ENCODE data around the gene ADAT3. TPM values are rescaled to one million over a fixed set of nuclear protein-coding genes. Genes with fewer than 3 reads are reported as not detected.

ADAT3 gene
- total RNA-seq, 2 experiments from 2014 or later: 9.3 to 11.4 TPM

GRCh38 chr19:1914826-1915341, 9.7 kb downstream of the ADAT3 start:
- no peak for DNase-seq
- no peak for ATAC-seq
- Mint-ChIP-seq H3K4me1 (peaks cover 5% of the 10 kb centered on the region), H3K27ac (no peak overlapping the region), H3K27me3 (no peaks in the 10 kb centered on the region), H3K36me3 (peaks cover 7% of the 10 kb centered on the region), H3K4me3 (no peak overlapping the region), H3K9me3 (ENCODE audit: low read depth) (no peaks in the 10 kb centered on the region)
- CTCF ChIA-PET: interaction anchor here (0.5 kb wide), 1 partner anchor 263 kb away, joined by 3 read pairs; no protein-coding TSS in a partner anchor

GRCh38 chr19:1917146-1917545, 11.9 kb downstream of the ADAT3 start:
- H3K4me1 Mint-ChIP-seq: peaks cover 13% of the 10 kb centered on the region
- DNase-seq (no peak), ATAC-seq (no peak)
- H3K4me3 Mint-ChIP-seq: no peak overlapping the region
- CTCF ChIA-PET: no interaction called here
- peaks cover 7% of the 10 kb centered on the region for H3K36me3 Mint-ChIP-seq
- H3K27me3 Mint-ChIP-seq: no peaks in the 10 kb centered on the region
- no peaks in the 10 kb centered on the region for H3K9me3 Mint-ChIP-seq (ENCODE audit: low read depth)
- H3K27ac Mint-ChIP-seq: no peak overlapping the region

- Mint-ChIP-seq H3K4me3 (no peak overlapping the region), H3K27me3 (no peaks in the 10 kb centered on the region), H3K4me1 (peaks cover 21% of the 10 kb centered on the region), H3K36me3 (peaks cover 7% of the 10 kb centered on the region), H3K9me3 (ENCODE audit: low read depth) (no peaks in the 10 kb centered on the region), H3K27ac (no peak overlapping the region)
- ATAC-seq: no peak
- CTCF ChIA-PET: no interaction called here
- DNase-seq: no peak
These were observed 12.7 kb downstream of the ADAT3 start for GRCh38 chr19:1917926-1918325.

- ATAC-seq: no peak
- no peak overlapping the region for H3K27ac Mint-ChIP-seq
- CTCF ChIA-PET: no interaction called here
These were observed 13.8 kb downstream of the ADAT3 start for GRCh38 chr19:1918975-1919374.

GRCh38 chr19:1920644-1921043, 15.4 kb downstream of the ADAT3 start:
- H3K9me3 Mint-ChIP-seq (ENCODE audit: low read depth): no peaks in the 10 kb centered on the region

More at GRCh38 chr19:1918975-1919374, 13.8 kb downstream of the ADAT3 start:
- Mint-ChIP-seq H3K9me3 (ENCODE audit: low read depth) (no peaks in the 10 kb centered on the region), H3K27me3 (no peaks in the 10 kb centered on the region), H3K36me3 (peaks cover 3% of the 10 kb centered on the region), H3K4me3 (no peak overlapping the region), H3K4me1 (peaks cover 25% of the 10 kb centered on the region)
- no peak for DNase-seq

GRCh38 chr19:1921326-1921725, 16.1 kb downstream of the ADAT3 start:
- DNase-seq (no peak), ATAC-seq (no peak)
- no peak overlapping the region for H3K4me3 Mint-ChIP-seq
- no peaks in the 10 kb centered on the region for H3K27me3 Mint-ChIP-seq
- no peaks in the 10 kb centered on the region for H3K9me3 Mint-ChIP-seq (ENCODE audit: low read depth)
- peaks cover 5% of the 10 kb centered on the region for H3K36me3 Mint-ChIP-seq
- CTCF ChIA-PET: no interaction called here
- peaks cover 25% of the 10 kb centered on the region for H3K4me1 Mint-ChIP-seq
- H3K27ac Mint-ChIP-seq: peak overlapping the region; percentile 24

More at GRCh38 chr19:1920644-1921043, 15.4 kb downstream of the ADAT3 start:
- Mint-ChIP-seq H3K4me1 (peaks cover 25% of the 10 kb centered on the region), H3K36me3 (peaks cover 5% of the 10 kb centered on the region), H3K4me3 (no peak overlapping the region), H3K27me3 (no peaks in the 10 kb centered on the region), H3K27ac (no peak overlapping the region)
- ATAC-seq (no peak), DNase-seq (no peak)
- CTCF ChIA-PET: interaction anchor here (0.6 kb wide), 1 partner anchor 10 kb away, joined by 3 read pairs; no protein-coding TSS in a partner anchor

GRCh38 chr19:1921825-1922224, 16.6 kb downstream of the ADAT3 start:
- no peaks in the 10 kb centered on the region for H3K27me3 Mint-ChIP-seq
- ATAC-seq: peak; percentile 40
- DNase-seq: peak; percentile 61
- CTCF ChIA-PET: no interaction called here
- H3K36me3 Mint-ChIP-seq: peaks cover 5% of the 10 kb centered on the region
- H3K4me1 Mint-ChIP-seq: peaks cover 25% of the 10 kb centered on the region
- H3K4me3 Mint-ChIP-seq: no peak overlapping the region
- no peaks in the 10 kb centered on the region for H3K9me3 Mint-ChIP-seq (ENCODE audit: low read depth)
- peak overlapping the region; percentile 24 for H3K27ac Mint-ChIP-seq

GRCh38 chr19:1922803-1923202, 17.6 kb downstream of the ADAT3 start:
- H3K9me3 Mint-ChIP-seq (ENCODE audit: low read depth): no peaks in the 10 kb centered on the region
- CTCF ChIA-PET: interaction anchor here (0.7 to 1.1 kb wide), 2 partner anchors 23 to 25 kb away, joined by 4 read pairs; no protein-coding TSS in a partner anchor
- H3K27me3 Mint-ChIP-seq: no peaks in the 10 kb centered on the region
- H3K4me3 Mint-ChIP-seq: no peak overlapping the region
- H3K36me3 Mint-ChIP-seq: peaks cover 5% of the 10 kb centered on the region
- ATAC-seq (no peak), DNase-seq (no peak)
- H3K27ac Mint-ChIP-seq: peak overlapping the region; percentile 56
- H3K4me1 Mint-ChIP-seq: peaks cover 29% of the 10 kb centered on the region

- peaks cover 31% of the 10 kb centered on the region for H3K4me1 Mint-ChIP-seq
- no peak overlapping the region for H3K4me3 Mint-ChIP-seq
- no peaks in the 10 kb centered on the region for H3K27me3 Mint-ChIP-seq
- H3K27ac Mint-ChIP-seq: peak overlapping the region; percentile 66
- ATAC-seq (peak; percentile 69), DNase-seq (peak; percentile 66)
- CTCF ChIA-PET: interaction anchor here (1.0 to 1.1 kb wide), 2 partner anchors 26 to 146 kb away, joined by 3 to 4 read pairs; no protein-coding TSS in a partner anchor
- H3K36me3 Mint-ChIP-seq: peaks cover 5% of the 10 kb centered on the region
- H3K9me3 Mint-ChIP-seq (ENCODE audit: low read depth): no peaks in the 10 kb centered on the region
These were observed 18.1 kb downstream of the ADAT3 start for GRCh38 chr19:1923319-1923718.

- peaks cover 3% of the 10 kb centered on the region for H3K36me3 Mint-ChIP-seq
- DNase-seq (no peak), ATAC-seq (no peak)
- no peaks in the 10 kb centered on the region for H3K9me3 Mint-ChIP-seq (ENCODE audit: low read depth)
- no peak overlapping the region for H3K4me3 Mint-ChIP-seq
- H3K4me1 Mint-ChIP-seq: peaks cover 34% of the 10 kb centered on the region
- no peak overlapping the region for H3K27ac Mint-ChIP-seq
- no peaks in the 10 kb centered on the region for H3K27me3 Mint-ChIP-seq
- CTCF ChIA-PET: interaction anchor here (0.9 kb wide), 1 partner anchor 11 kb away, joined by 3 read pairs; no protein-coding TSS in a partner anchor
These were observed 19.2 kb downstream of the ADAT3 start for GRCh38 chr19:1924320-1924961.

GRCh38 chr19:1925544-1925943, 20.3 kb downstream of the ADAT3 start:
- DNase-seq (no peak), ATAC-seq (no peak)
- peaks cover 2% of the 10 kb centered on the region for H3K36me3 Mint-ChIP-seq
- CTCF ChIA-PET: no interaction called here
- H3K27ac Mint-ChIP-seq: no peak overlapping the region
- no peaks in the 10 kb centered on the region for H3K27me3 Mint-ChIP-seq
- H3K4me3 Mint-ChIP-seq: no peak overlapping the region
- H3K4me1 Mint-ChIP-seq: peaks cover 39% of the 10 kb centered on the region
- H3K9me3 Mint-ChIP-seq (ENCODE audit: low read depth): no peaks in the 10 kb centered on the region

GRCh38 chr19:1929021-1929742, 24.0 kb downstream of the ADAT3 start:
- CTCF ChIA-PET: interaction anchor here (0.6 to 4.4 kb wide), 25 partner anchors 20 to 520 kb away, joined by 3 to 26 read pairs (median 4); partner anchors contain the start of genes ADAT3, MOB3A and SCAMP4
- Mint-ChIP-seq H3K4me1 (peaks cover 14% of the 10 kb centered on the region), H3K9me3 (ENCODE audit: low read depth) (peaks cover 11% of the 10 kb centered on the region), H3K36me3 (peaks cover 15% of the 10 kb centered on the region), H3K27me3 (no peaks in the 10 kb centered on the region), H3K27ac (no peak overlapping the region), H3K4me3 (peak overlapping the region; percentile 59)
- ATAC-seq (peak; percentile 96), DNase-seq (peak; percentile 89)

GRCh38 chr19:1931445-1931844, 26.2 kb downstream of the ADAT3 start:
- CTCF ChIA-PET: interaction anchor here (2.5 to 3.4 kb wide), 3 partner anchors 14 to 31 kb away, joined by 7 to 11 read pairs (median 9); partner anchors contain the start of genes ADAT3 and SCAMP4
- ATAC-seq: no peak
- H3K27ac Mint-ChIP-seq: no peak overlapping the region
- peaks cover 13% of the 10 kb centered on the region for H3K9me3 Mint-ChIP-seq (ENCODE audit: low read depth)
- no peak overlapping the region for H3K4me3 Mint-ChIP-seq
- H3K36me3 Mint-ChIP-seq: peaks cover 25% of the 10 kb centered on the region
- H3K4me1 Mint-ChIP-seq: peaks cover 21% of the 10 kb centered on the region
- no peak for DNase-seq
- H3K27me3 Mint-ChIP-seq: no peaks in the 10 kb centered on the region

Data from activated CD8-positive, alpha-beta memory T cell treated with anti-CD3 and anti-CD28 coated beads, Interleukin-2, amount 10 ng/mL, durations not matched to agents 7 days and 5 days (primary cell).